ENCODE data around the gene BLID.

Gene BLID

GRCh38 chr11:122114976-122115375 is 1.0 kb downstream of the BLID start:
- H3K79me2 ChIP-seq (ENCODE audit: insufficient read depth, low read length), result no peaks in the 10 kb centered on the region
- no peak overlapping the region for H2AFZ ChIP-seq (ENCODE audit: low read depth, low read length, severe bottlenecking)
- H3K9me2 ChIP-seq (replicated peaks; ENCODE audit: insufficient read depth, low read length), result no peaks in the 10 kb centered on the region
- H3K27ac ChIP-seq (ENCODE audit: low read depth, low read length), result no peak overlapping the region
- no peaks in the 10 kb centered on the region for H3F3A ChIP-seq (ENCODE audit: insufficient read depth)
- H3K27me3 ChIP-seq (ENCODE audit: low read length), result no peaks in the 10 kb centered on the region
- H3K4me2 ChIP-seq (ENCODE audit: low read depth, low read length, poor library complexity, severe bottlenecking), result no peak overlapping the region
- no peaks in the 10 kb centered on the region for H4K20me1 ChIP-seq (ENCODE audit: low read depth, low read length)
- no peak overlapping the region for H3K4me3 ChIP-seq (ENCODE audit: insufficient read depth, low read length, poor library complexity, severe bottlenecking)
- no peaks in the 10 kb centered on the region for H3K9me3 ChIP-seq (ENCODE audit: insufficient read depth, low read length)
- no peaks in the 10 kb centered on the region for H3K36me3 ChIP-seq (ENCODE audit: low read length)
- no peak overlapping the region for H3K9ac ChIP-seq (ENCODE audit: low read length)
- no peak for TF ChIP-seq CTCF (IDR thresholded peaks at IDR 0.05; ENCODE audit: insufficient read depth, low read length, poor library complexity, severe bottlenecking)
- no peak for TF ChIP-seq EZH2phosphoT487 (conservative IDR thresholded peaks at IDR 0.05; ENCODE audit: low read length)

DNA sequence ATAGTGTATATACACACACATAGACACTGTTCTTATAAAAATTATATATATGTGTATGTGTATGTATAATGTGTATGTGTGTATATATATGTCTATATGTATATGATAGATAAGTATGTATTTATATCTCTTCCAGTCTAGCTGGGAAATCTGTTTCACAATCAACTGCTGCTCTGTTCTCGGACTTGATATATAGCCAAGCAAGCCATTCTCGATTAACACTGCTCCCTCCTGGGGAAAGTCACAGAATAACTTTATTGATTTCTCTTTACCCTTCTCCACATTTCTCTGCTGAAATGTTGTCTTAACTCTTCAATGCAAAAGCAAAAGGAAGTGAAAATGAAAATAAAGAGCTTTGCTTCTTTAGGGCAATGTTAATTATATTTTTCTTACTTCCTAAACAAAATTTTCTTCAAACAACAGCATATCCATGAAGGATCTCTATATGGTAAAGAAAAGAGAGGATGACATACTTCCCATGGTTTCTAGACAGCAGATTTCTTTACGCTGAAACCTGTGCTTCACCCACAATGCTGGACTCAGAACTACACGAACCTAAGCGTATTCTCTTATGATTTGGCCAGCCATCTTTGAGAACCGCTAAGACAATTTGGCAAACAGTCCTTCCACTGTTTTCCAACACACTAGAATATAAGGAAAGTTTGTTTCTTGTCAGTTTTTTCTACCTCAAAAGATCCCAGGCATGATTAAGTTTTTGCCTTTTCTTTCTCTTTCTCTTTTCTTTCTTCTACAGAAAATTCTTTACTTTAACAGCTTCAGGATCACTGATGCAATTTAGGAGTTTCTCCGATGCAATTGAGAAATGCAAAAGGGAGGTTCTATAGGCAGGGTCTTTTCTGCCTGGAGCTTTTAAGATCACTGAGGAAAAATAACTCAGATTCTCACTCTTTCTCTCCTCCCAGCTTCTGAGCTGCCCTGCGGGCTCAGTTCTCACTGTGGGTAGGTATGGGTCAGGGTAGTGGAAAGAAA is 1.9 kb downstream of the BLID start:
- no peak overlapping the region for H3K27ac ChIP-seq (ENCODE audit: low read depth, low read length)
- H3K79me2 ChIP-seq (ENCODE audit: insufficient read depth, low read length), result no peaks in the 10 kb centered on the region
- H2AFZ ChIP-seq (ENCODE audit: low read depth, low read length, severe bottlenecking), result no peak overlapping the region
- H3K9ac ChIP-seq (ENCODE audit: low read length), result no peak overlapping the region
- H3K4me3 ChIP-seq (ENCODE audit: insufficient read depth, low read length, poor library complexity, severe bottlenecking), result no peak overlapping the region
- no peak overlapping the region for H3K4me2 ChIP-seq (ENCODE audit: low read depth, low read length, poor library complexity, severe bottlenecking)
- H3K36me3 ChIP-seq (ENCODE audit: low read length), result no peaks in the 10 kb centered on the region
- TF ChIP-seq CTCF (IDR thresholded peaks at IDR 0.05; ENCODE audit: insufficient read depth, low read length, poor library complexity, severe bottlenecking), result no peak
- no peak for TF ChIP-seq EZH2phosphoT487 (conservative IDR thresholded peaks at IDR 0.05; ENCODE audit: low read length)
- no peaks in the 10 kb centered on the region for H3F3A ChIP-seq (ENCODE audit: insufficient read depth)
- no peaks in the 10 kb centered on the region for H3K27me3 ChIP-seq (ENCODE audit: low read length)
- H4K20me1 ChIP-seq (ENCODE audit: low read depth, low read length), result no peaks in the 10 kb centered on the region
- no peaks in the 10 kb centered on the region for H3K9me3 ChIP-seq (ENCODE audit: insufficient read depth, low read length)
- no peaks in the 10 kb centered on the region for H3K9me2 ChIP-seq (replicated peaks; ENCODE audit: insufficient read depth, low read length)

- Histone ChIP-seq H3K27me3 (ENCODE audit: low read length) (no peaks in the 10 kb centered on the region), H3K9me2 (replicated peaks; ENCODE audit: insufficient read depth, low read length) (no peaks in the 10 kb centered on the region), H2AFZ (ENCODE audit: low read depth, low read length, severe bottlenecking) (no peak overlapping the region), H3K36me3 (ENCODE audit: low read length) (no peaks in the 10 kb centered on the region), H3K9me3 (ENCODE audit: insufficient read depth, low read length) (no peaks in the 10 kb centered on the region), H3K9ac (ENCODE audit: low read length) (no peak overlapping the region), H3K4me2 (ENCODE audit: low read depth, low read length, poor library complexity, severe bottlenecking) (no peak overlapping the region), H3K27ac (ENCODE audit: low read depth, low read length) (no peak overlapping the region), H3K4me3 (ENCODE audit: insufficient read depth, low read length, poor library complexity, severe bottlenecking) (no peak overlapping the region), H3K79me2 (ENCODE audit: insufficient read depth, low read length) (no peaks in the 10 kb centered on the region), H4K20me1 (ENCODE audit: low read depth, low read length) (no peaks in the 10 kb centered on the region), H3F3A (ENCODE audit: insufficient read depth) (no peaks in the 10 kb centered on the region)
- TF ChIP-seq CTCF (IDR thresholded peaks at IDR 0.05; ENCODE audit: insufficient read depth, low read length, poor library complexity, severe bottlenecking) (no peak), EZH2phosphoT487 (conservative IDR thresholded peaks at IDR 0.05; ENCODE audit: low read length) (no peak)
These were observed 3.3 kb downstream of the BLID start for GRCh38 chr11:122112470-122113365.
